Body of pancreas (tissue), 4 donors: ENCODE results near the gene PROX2. TPM values are rescaled to one million over a fixed set of nuclear protein-coding genes. Genes with fewer than 3 reads are reported as not detected.

Experiments
- ATAC-seq: fragments of 150-250 bp; one replicate; pipeline ENCODE4 v1.9.1; 2016
- DNase-seq, 4 donors: peaks; one replicate each; pipeline ENCODE4 v3.0.0-alpha.2; 2019
- H3K27ac ChIP-seq, 4 donors: fragments of 200-600 bp; sonication (generic); 1 replicate in 3 of 4; 2 replicates in 1 of 4; pipeline versions ENCODE4 v1.5.1 to v1.6.1; 2016 to 2019; ENCODE audit warnings: mild to moderate bottlenecking in 1 of 4, mixed read lengths in 1 of 4, moderate library complexity in 1 of 4
- H3K27me3 ChIP-seq, 2 donors: fragments of 200-600 bp; sonication (generic); one replicate each; pipeline ENCODE4 v1.6.0; 2016; ENCODE audit warnings: mild to moderate bottlenecking in 1 of 2
- H3K36me3 ChIP-seq, 2 donors: fragments of 200-600 bp; sonication (generic); replicated peaks in 1 of 2; 2 replicates each; pipeline ENCODE4 v1.5.1; 2016; ENCODE audit warnings: low read depth in 2 of 2; ENCODE audit not compliant: insufficient read depth in 1 of 2
- H3K4me1 ChIP-seq: fragments of 200-600 bp; sonication (generic); one replicate; pipeline ENCODE4 v1.6.0; 2016
- H3K4me3 ChIP-seq, 2 donors: fragments of 200-600 bp; sonication (generic); 1 replicate in 1 of 2; 2 replicates in 1 of 2; pipeline ENCODE4 v1.5.1; 2016 to 2019
- H3K9me3 ChIP-seq, 3 donors: fragments of 200-600 bp; sonication (generic); 1 replicate in 2 of 3; 2 replicates in 1 of 3; pipeline ENCODE4 v1.5.1; 2016
- CTCF ChIP-seq, 7 experiments: fragments of 450-650 bp in 4 of 7; fragments of 200-600 bp in 3 of 7; sonication (generic) in 3 of 7; IDR thresholded peaks; one replicate each; pipeline ENCODE4 v1.5.1; 2016 to 2019; ENCODE audit warnings: antibody characterized with exemption in 7 of 7
- POLR2A ChIP-seq, 3 donors: fragments of 450-650 bp; IDR thresholded peaks; one replicate each; pipeline ENCODE4 v1.6.1; 2016; ENCODE audit warnings: antibody characterized with exemption in 3 of 3, mild to moderate bottlenecking in 2 of 3
- WGBS, 2 donors: methylation state at CpG; one replicate each; pipeline ENCODE4 v1.1.5; 2017; 5-methylcytosine and 5-hydroxymethylcytosine counted together
- intact Hi-C: fragments of 100-400 bp; cut with DNase I; formaldehyde crosslinking; loops from one replicate; pipeline ENCODE4 v1.15.1; 2023
- total RNA-seq, 2 donors: library from RNA; depleted of rRNA; stranded (reverse); fragments of >200 nt; gene quantifications; one replicate each; pipeline ENCODE4 v1.1.0, GENCODE V29; 2016

PROX2 gene
- total RNA-seq, 2 donors from 2014 or later, result 0.52 TPM; not detected in 1

- Histone ChIP-seq H3K27me3 (no peaks in the 10 kb centered on the region), H3K4me1 (peaks cover 13% of the 10 kb centered on the region), H3K9me3 (no peaks in the 10 kb centered on the region), H3K36me3 (peaks cover 13 to 46% of the 10 kb centered on the region in 2 donors), H3K4me3 (no peak overlapping the region), H3K27ac (no peak overlapping the region)
- WGBS, 2 donors, result 72 to 81% methylated on average over 5 of the region's 5 CpGs
- ATAC-seq (no peak), DNase-seq (no peak)
- intact Hi-C loops, result no loop called here
- TF ChIP-seq POLR2A (IDR thresholded peaks at IDR 0.05), result no peak
- no peak for TF ChIP-seq CTCF (IDR thresholded peaks at IDR 0.05)
Observed at GRCh38 chr14:74892745-74893144, 16.8 kb upstream of the PROX2 start.

- H3K4me3 ChIP-seq, result no peak overlapping the region
- no peak for ATAC-seq
Observed at GRCh38 chr14:74891870-74892269, 15.9 kb upstream of the PROX2 start.

GRCh38 chr14:74890262-74890661 is 14.3 kb upstream of the PROX2 start:
- Histone ChIP-seq H3K27me3 (no peaks in the 10 kb centered on the region), H3K27ac (no peak overlapping the region), H3K4me3 (no peak overlapping the region), H3K36me3 (peaks cover 6 to 33% of the 10 kb centered on the region in 2 donors), H3K9me3 (no peaks in the 10 kb centered on the region), H3K4me1 (peaks cover 26% of the 10 kb centered on the region)
- intact Hi-C loops, result no loop called here
- TF ChIP-seq CTCF (IDR thresholded peaks at IDR 0.05) (no peak), POLR2A (IDR thresholded peaks at IDR 0.05) (no peak)
- ATAC-seq (no peak), DNase-seq (no peak)
- 92 to 96% methylated on average over 6 of the region's 6 CpGs for WGBS, 2 donors

More at GRCh38 chr14:74891870-74892269, 15.9 kb upstream of the PROX2 start:
- WGBS, 2 donors, result 80 to 84% methylated on average over 6 of the region's 6 CpGs
- Histone ChIP-seq H3K9me3 (no peaks in the 10 kb centered on the region), H3K27me3 (no peaks in the 10 kb centered on the region), H3K36me3 (peaks cover 13 to 40% of the 10 kb centered on the region in 2 donors), H3K27ac (no peak overlapping the region), H3K4me1 (peaks cover 17% of the 10 kb centered on the region)
- DNase-seq, result no peak
- intact Hi-C loops, result no loop called here
- TF ChIP-seq CTCF (IDR thresholded peaks at IDR 0.05) (no peak), POLR2A (IDR thresholded peaks at IDR 0.05) (no peak)

GRCh38 chr14:74888164-74889158 is 12.5 kb upstream of the PROX2 start:
- ATAC-seq (peak; percentile 91), DNase-seq (peak in 1 of 4 donors; percentile 35)
- Histone ChIP-seq H3K27ac (peak overlapping the region in 3 of 4 donors; percentile 29 to 64 (median 53)), H3K36me3 (peaks cover 6 to 18% of the 10 kb centered on the region in 2 donors), H3K9me3 (no peaks in the 10 kb centered on the region), H3K27me3 (no peaks in the 10 kb centered on the region), H3K4me1 (peaks cover 44% of the 10 kb centered on the region), H3K4me3 (no peak overlapping the region)
- no peak for TF ChIP-seq POLR2A (IDR thresholded peaks at IDR 0.05)
- no peak for TF ChIP-seq CTCF (IDR thresholded peaks at IDR 0.05)
- intact Hi-C loops, result no loop called here
- WGBS, 2 donors, result 56 to 60% methylated on average over 12 of the region's 12 CpGs
